ENCODE measurements around the gene INHBE.

DNA sequence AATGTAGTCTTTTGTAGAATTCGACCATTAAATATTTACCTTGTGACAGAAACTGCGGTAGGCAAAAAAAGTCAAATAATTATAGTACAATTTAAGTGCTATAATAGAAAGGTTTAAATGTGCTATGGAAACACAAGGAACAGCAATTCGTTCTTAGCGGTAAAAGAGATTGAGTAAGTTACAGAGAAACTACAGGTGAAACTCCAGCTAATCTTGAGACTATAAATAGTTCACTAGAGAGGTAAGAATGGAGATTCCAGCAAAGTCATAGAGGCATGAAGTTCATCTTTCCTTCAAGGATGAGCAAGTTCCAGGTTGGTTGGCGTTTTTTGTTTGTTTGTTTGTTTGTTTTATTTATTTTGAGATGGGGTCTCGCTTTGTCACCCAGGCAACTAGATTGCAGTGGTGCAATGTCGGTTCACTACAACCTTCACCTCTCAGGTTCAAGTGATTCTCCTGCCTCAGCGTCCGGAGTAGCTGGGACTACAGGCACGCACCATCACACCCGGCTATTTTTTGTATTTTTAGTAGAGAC is 23.4 kb upstream of the INHBE start:
- TF ChIP-seq, protein P1, sequence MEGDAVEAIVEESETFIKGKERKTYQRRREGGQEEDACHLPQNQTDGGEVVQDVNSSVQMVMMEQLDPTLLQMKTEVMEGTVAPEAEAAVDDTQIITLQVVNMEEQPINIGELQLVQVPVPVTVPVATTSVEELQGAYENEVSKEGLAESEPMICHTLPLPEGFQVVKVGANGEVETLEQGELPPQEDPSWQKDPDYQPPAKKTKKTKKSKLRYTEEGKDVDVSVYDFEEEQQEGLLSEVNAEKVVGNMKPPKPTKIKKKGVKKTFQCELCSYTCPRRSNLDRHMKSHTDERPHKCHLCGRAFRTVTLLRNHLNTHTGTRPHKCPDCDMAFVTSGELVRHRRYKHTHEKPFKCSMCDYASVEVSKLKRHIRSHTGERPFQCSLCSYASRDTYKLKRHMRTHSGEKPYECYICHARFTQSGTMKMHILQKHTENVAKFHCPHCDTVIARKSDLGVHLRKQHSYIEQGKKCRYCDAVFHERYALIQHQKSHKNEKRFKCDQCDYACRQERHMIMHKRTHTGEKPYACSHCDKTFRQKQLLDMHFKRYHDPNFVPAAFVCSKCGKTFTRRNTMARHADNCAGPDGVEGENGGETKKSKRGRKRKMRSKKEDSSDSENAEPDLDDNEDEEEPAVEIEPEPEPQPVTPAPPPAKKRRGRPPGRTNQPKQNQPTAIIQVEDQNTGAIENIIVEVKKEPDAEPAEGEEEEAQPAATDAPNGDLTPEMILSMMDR (IDR thresholded peaks at IDR 0.05; ENCODE audit: insufficient read depth, low read length, poor library complexity, severe bottlenecking), result no peak
- no peak for TF ChIP-seq EZH2phosphoT487 (conservative IDR thresholded peaks at IDR 0.05; ENCODE audit: low read length)
